ENCODE data around the gene FAM3C.

Gene FAM3C

DNA sequence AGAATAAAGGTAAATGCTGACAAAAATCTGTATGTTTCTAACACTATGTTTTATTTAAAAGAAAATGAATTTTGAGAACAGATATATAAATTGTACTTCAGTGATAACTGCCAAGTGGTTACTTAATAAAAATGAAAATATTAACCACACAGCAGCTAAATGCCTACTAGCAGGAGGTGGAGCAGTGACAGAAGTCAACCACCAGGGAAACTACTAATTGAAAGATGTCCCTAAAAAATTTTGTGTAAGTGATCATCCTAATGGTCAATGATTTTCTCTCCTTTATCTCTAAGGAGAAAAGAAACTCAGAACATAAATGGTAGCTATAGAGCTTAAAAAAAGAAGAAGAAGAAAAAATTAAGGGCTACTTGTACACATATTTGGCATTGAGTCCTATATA is 44.4 kb downstream of the FAM3C start:
- H3K4me1 ChIP-seq (ENCODE audit: control extremely low read depth in 1 of 4, control insufficient read depth in 4 of 4, insufficient read depth in 4 of 4, low read length in 3 of 4) = peaks cover 0 to 6% (median 0%) of the 10 kb centered on the region in 4 experiments
- no peak overlapping the region for H3K4me3 ChIP-seq (ENCODE audit: control insufficient read depth in 1 of 7, extremely low read depth in 1 of 7, insufficient read depth in 4 of 7, low read depth in 2 of 7, low read length in 6 of 7)
- H3K36me3 ChIP-seq (ENCODE audit: control insufficient read depth in 4 of 4, insufficient read depth in 4 of 4, low read length in 3 of 4) = peaks cover 3 to 16% (median 11%) of the 10 kb centered on the region in 4 experiments
- H3K27me3 ChIP-seq (replicated peaks in 2 of 5; ENCODE audit: control insufficient read depth in 4 of 5, insufficient read depth in 5 of 5, low read length in 4 of 5) = no peaks in the 10 kb centered on the region
- CTCF ChIA-PET = interaction anchor here (0.8 to 2.3 kb wide), 4 partner anchors 15 to 196 kb away, joined by 3 to 12 read pairs (median 4); no protein-coding TSS in a partner anchor
- peak in 1 of 3 donors; percentile 13 for DNase-seq
- POLR2A ChIA-PET = no interaction called here
- H3K27ac ChIP-seq (ENCODE audit: insufficient read depth in 1 of 2, low read depth in 1 of 2, low read length in 2 of 2, poor library complexity in 1 of 2, severe bottlenecking in 2 of 2) = no peak overlapping the region
- H3K9me3 ChIP-seq (ENCODE audit: control extremely low read depth in 1 of 5, control insufficient read depth in 4 of 5, insufficient read depth in 2 of 5, low read depth in 1 of 5, low read length in 4 of 5) = no peaks in the 10 kb centered on the region

DNA sequence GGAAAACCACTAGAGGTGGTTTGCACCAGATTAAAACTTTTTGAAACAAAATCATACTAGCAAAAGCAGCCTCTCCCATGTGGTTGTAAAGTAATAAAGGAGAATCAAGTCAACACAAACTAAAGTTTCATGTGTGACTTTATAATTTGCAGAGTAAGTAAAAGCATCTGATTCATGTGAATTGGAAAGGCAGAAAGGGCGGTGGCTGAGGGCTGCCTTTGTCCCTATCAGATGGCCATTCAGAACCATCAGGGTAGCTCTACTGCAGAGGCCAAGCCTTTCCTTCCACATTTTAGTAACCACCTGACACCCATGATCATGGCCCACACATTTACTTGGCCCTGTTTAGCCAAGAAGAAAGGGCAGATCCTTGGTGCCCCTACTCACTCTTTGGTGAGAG is 51.6 kb downstream of the FAM3C start:
- Histone ChIP-seq H3K9me3 (ENCODE audit: control extremely low read depth in 1 of 5, control insufficient read depth in 4 of 5, insufficient read depth in 2 of 5, low read depth in 1 of 5, low read length in 4 of 5) (no peaks in the 10 kb centered on the region), H3K4me1 (ENCODE audit: control extremely low read depth in 1 of 4, control insufficient read depth in 4 of 4, insufficient read depth in 4 of 4, low read length in 3 of 4) (no peaks in the 10 kb centered on the region), H3K27ac (ENCODE audit: insufficient read depth in 1 of 2, low read depth in 1 of 2, low read length in 2 of 2, poor library complexity in 1 of 2, severe bottlenecking in 2 of 2) (no peak overlapping the region), H3K36me3 (ENCODE audit: control insufficient read depth in 4 of 4, insufficient read depth in 4 of 4, low read length in 3 of 4) (peaks cover 0 to 11% (median 6%) of the 10 kb centered on the region in 4 experiments), H3K27me3 (replicated peaks in 2 of 5; ENCODE audit: control insufficient read depth in 4 of 5, insufficient read depth in 5 of 5, low read length in 4 of 5) (no peaks in the 10 kb centered on the region), H3K4me3 (ENCODE audit: control insufficient read depth in 1 of 7, extremely low read depth in 1 of 7, insufficient read depth in 4 of 7, low read depth in 2 of 7, low read length in 6 of 7) (no peak overlapping the region)
- ChIA-PET CTCF (no interaction called here), POLR2A (no interaction called here)
- WGBS (ENCODE audit: insufficient coverage) = no CpG with 5 or more reads among the region's 1 CpG
- no peak for DNase-seq

DNA sequence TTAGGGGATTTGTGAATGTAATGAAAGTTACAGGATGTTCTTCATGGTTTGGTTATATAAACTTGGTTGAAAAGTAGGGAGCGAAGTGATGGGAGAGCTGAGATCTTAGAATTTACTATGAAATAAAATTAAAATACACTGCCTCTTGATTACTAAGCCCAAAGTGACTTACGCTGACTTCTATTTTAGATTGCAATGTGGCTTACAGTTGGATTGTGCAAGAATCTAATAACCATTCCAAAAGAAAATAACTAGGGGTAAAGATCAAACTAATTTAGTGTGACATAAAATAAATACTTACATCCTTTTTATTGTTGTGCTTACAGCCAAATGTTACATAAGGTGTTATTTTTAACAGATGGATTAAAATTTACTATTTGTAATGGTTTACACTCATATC is 52.0 kb downstream of the FAM3C start:
- CTCF ChIA-PET = no interaction called here
- Histone ChIP-seq H3K36me3 (ENCODE audit: control insufficient read depth in 4 of 4, insufficient read depth in 4 of 4, low read length in 3 of 4) (peaks cover 0 to 11% (median 6%) of the 10 kb centered on the region in 4 experiments), H3K4me3 (ENCODE audit: control insufficient read depth in 1 of 7, extremely low read depth in 1 of 7, insufficient read depth in 4 of 7, low read depth in 2 of 7, low read length in 6 of 7) (no peak overlapping the region), H3K9me3 (ENCODE audit: control extremely low read depth in 1 of 5, control insufficient read depth in 4 of 5, insufficient read depth in 2 of 5, low read depth in 1 of 5, low read length in 4 of 5) (no peaks in the 10 kb centered on the region), H3K27me3 (replicated peaks in 2 of 5; ENCODE audit: control insufficient read depth in 4 of 5, insufficient read depth in 5 of 5, low read length in 4 of 5) (peaks cover 0 to 2% (median 0%) of the 10 kb centered on the region in 5 experiments), H3K27ac (ENCODE audit: insufficient read depth in 1 of 2, low read depth in 1 of 2, low read length in 2 of 2, poor library complexity in 1 of 2, severe bottlenecking in 2 of 2) (no peak overlapping the region), H3K4me1 (ENCODE audit: control extremely low read depth in 1 of 4, control insufficient read depth in 4 of 4, insufficient read depth in 4 of 4, low read length in 3 of 4) (no peaks in the 10 kb centered on the region)
- no peak for DNase-seq
- WGBS (ENCODE audit: insufficient coverage) = no CpG with 5 or more reads among the region's 2 CpGs
- POLR2A ChIA-PET = no interaction called here

DNA sequence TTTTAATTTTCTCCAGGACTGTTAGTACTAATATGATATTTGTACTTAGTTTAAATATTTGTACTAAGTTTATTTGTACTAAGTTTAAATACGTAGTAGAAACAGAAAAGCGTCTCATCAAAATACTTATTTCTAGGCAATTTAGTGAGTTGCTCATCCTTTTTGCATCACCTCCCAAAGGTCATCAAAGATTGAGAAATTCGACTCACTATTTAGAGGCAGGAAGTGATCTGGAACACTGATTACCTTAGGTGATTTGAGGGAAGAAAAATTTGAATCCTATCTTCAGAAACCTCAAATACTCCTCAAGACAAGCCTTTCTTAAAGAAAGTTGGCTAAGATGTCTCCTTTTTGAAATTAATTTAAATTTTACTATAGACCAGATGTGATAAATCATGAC is 52.8 kb downstream of the FAM3C start:
- Histone ChIP-seq H3K4me1 (ENCODE audit: control extremely low read depth in 1 of 4, control insufficient read depth in 4 of 4, insufficient read depth in 4 of 4, low read length in 3 of 4) (no peaks in the 10 kb centered on the region), H3K9me3 (ENCODE audit: control extremely low read depth in 1 of 5, control insufficient read depth in 4 of 5, insufficient read depth in 2 of 5, low read depth in 1 of 5, low read length in 4 of 5) (no peaks in the 10 kb centered on the region), H3K36me3 (ENCODE audit: control insufficient read depth in 4 of 4, insufficient read depth in 4 of 4, low read length in 3 of 4) (peaks cover 0 to 11% (median 6%) of the 10 kb centered on the region in 4 experiments), H3K27ac (ENCODE audit: insufficient read depth in 1 of 2, low read depth in 1 of 2, low read length in 2 of 2, poor library complexity in 1 of 2, severe bottlenecking in 2 of 2) (no peak overlapping the region), H3K4me3 (ENCODE audit: control insufficient read depth in 1 of 7, extremely low read depth in 1 of 7, insufficient read depth in 4 of 7, low read depth in 2 of 7, low read length in 6 of 7) (no peak overlapping the region), H3K27me3 (replicated peaks in 2 of 5; ENCODE audit: control insufficient read depth in 4 of 5, insufficient read depth in 5 of 5, low read length in 4 of 5) (peaks cover 0 to 3% (median 0%) of the 10 kb centered on the region in 5 experiments)
- POLR2A ChIA-PET = no interaction called here
- WGBS (ENCODE audit: insufficient coverage) = 100% methylated on average over 1 of the region's 3 CpGs
- CTCF ChIA-PET = no interaction called here
- DNase-seq = no peak

DNA sequence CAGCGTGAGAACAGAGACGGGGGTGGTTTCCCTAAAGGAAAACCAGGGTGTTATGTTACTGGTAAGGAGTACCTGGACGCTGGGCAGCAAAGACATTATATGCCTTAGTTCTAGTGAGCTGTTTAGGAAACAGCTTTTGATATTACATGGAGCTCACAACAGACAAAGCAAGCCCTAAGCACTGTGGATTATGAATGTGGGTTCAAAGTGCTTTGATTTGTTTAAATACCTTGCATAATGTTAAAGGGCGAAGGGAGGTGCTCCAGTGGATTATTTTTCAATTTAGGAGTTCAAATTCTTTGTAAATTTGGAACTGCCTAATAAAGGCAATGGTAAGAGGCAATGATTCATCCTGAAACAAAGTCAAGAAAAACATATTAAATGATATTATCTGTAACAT is 53.5 kb downstream of the FAM3C start:
- Histone ChIP-seq H3K36me3 (ENCODE audit: control insufficient read depth in 4 of 4, insufficient read depth in 4 of 4, low read length in 3 of 4) (peaks cover 0 to 11% (median 6%) of the 10 kb centered on the region in 4 experiments), H3K4me3 (ENCODE audit: control insufficient read depth in 1 of 7, extremely low read depth in 1 of 7, insufficient read depth in 4 of 7, low read depth in 2 of 7, low read length in 6 of 7) (no peak overlapping the region), H3K27ac (ENCODE audit: insufficient read depth in 1 of 2, low read depth in 1 of 2, low read length in 2 of 2, poor library complexity in 1 of 2, severe bottlenecking in 2 of 2) (no peak overlapping the region), H3K9me3 (ENCODE audit: control extremely low read depth in 1 of 5, control insufficient read depth in 4 of 5, insufficient read depth in 2 of 5, low read depth in 1 of 5, low read length in 4 of 5) (no peaks in the 10 kb centered on the region), H3K27me3 (replicated peaks in 2 of 5; ENCODE audit: control insufficient read depth in 4 of 5, insufficient read depth in 5 of 5, low read length in 4 of 5) (peaks cover 0 to 3% (median 0%) of the 10 kb centered on the region in 5 experiments), H3K4me1 (ENCODE audit: control extremely low read depth in 1 of 4, control insufficient read depth in 4 of 4, insufficient read depth in 4 of 4, low read length in 3 of 4) (no peaks in the 10 kb centered on the region)
- POLR2A ChIA-PET = no interaction called here
- CTCF ChIA-PET = no interaction called here
- WGBS (ENCODE audit: insufficient coverage) = 100% methylated on average over 3 of the region's 4 CpGs
- DNase-seq = no peak

DNA sequence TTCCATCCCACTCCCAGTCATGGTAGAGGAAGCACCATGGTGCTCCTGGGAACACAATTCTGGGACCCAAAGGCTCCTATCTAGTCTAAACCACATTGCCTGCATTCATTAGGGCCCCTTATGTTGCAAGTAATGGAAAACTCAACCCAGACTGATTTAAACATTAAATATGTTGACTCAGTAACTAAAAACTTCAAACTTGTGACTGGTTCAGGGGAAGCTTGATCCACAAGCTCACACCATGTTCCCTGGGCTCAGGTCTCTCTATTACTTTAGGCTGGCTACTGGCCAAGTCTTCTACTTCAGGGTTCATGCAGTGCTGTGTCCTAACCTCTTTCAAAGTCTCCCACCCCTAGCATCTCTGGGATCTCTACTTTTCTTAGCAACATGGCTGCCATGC is 54.2 kb downstream of the FAM3C start:
- CTCF ChIA-PET = no interaction called here
- DNase-seq = no peak

DNA sequence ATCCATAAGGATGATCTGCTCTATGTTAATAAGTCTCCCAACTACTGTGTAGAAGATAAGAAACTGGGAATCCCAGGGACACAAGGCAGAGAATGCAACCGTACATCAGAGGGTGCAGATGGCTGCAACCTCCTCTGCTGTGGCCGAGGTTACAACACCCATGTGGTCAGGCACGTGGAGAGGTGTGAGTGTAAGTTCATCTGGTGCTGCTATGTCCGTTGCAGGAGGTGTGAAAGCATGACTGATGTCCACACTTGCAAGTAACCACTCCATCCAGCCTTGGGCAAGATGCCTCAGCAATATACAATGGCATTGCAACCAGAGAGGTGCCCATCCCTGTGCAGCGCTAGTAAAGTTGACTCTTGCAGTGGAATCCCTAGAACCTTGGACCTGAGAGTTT is 57.0 kb downstream of the FAM3C start:
- H3K9me3 ChIP-seq (ENCODE audit: control extremely low read depth in 1 of 5, control insufficient read depth in 4 of 5, insufficient read depth in 2 of 5, low read depth in 1 of 5, low read length in 4 of 5) = no peaks in the 10 kb centered on the region
- CTCF ChIA-PET = no interaction called here
- H3K27ac ChIP-seq (ENCODE audit: insufficient read depth in 1 of 2, low read depth in 1 of 2, low read length in 2 of 2, poor library complexity in 1 of 2, severe bottlenecking in 2 of 2) = no peak overlapping the region
- no peaks in the 10 kb centered on the region for H3K36me3 ChIP-seq (ENCODE audit: control insufficient read depth in 4 of 4, insufficient read depth in 4 of 4, low read length in 3 of 4)
- no peaks in the 10 kb centered on the region for H3K4me1 ChIP-seq (ENCODE audit: control extremely low read depth in 1 of 4, control insufficient read depth in 4 of 4, insufficient read depth in 4 of 4, low read length in 3 of 4)
- 92% methylated on average over 4 of the region's 5 CpGs for WGBS (ENCODE audit: insufficient coverage)
- no peak for DNase-seq
- H3K27me3 ChIP-seq (replicated peaks in 2 of 5; ENCODE audit: control insufficient read depth in 4 of 5, insufficient read depth in 5 of 5, low read length in 4 of 5) = peaks cover 5 to 30% (median 8%) of the 10 kb centered on the region in 5 experiments
- H3K4me3 ChIP-seq (ENCODE audit: control insufficient read depth in 1 of 7, extremely low read depth in 1 of 7, insufficient read depth in 4 of 7, low read depth in 2 of 7, low read length in 6 of 7) = no peak overlapping the region
- POLR2A ChIA-PET = no interaction called here

More for the DNA sequence above, 54.2 kb downstream of the FAM3C start:
- Histone ChIP-seq H3K36me3 (ENCODE audit: control insufficient read depth in 4 of 4, insufficient read depth in 4 of 4, low read length in 3 of 4) (peaks cover 0 to 7% (median 3%) of the 10 kb centered on the region in 4 experiments), H3K9me3 (ENCODE audit: control extremely low read depth in 1 of 5, control insufficient read depth in 4 of 5, insufficient read depth in 2 of 5, low read depth in 1 of 5, low read length in 4 of 5) (no peaks in the 10 kb centered on the region), H3K4me3 (ENCODE audit: control insufficient read depth in 1 of 7, extremely low read depth in 1 of 7, insufficient read depth in 4 of 7, low read depth in 2 of 7, low read length in 6 of 7) (no peak overlapping the region), H3K27me3 (replicated peaks in 2 of 5; ENCODE audit: control insufficient read depth in 4 of 5, insufficient read depth in 5 of 5, low read length in 4 of 5) (peaks cover 0 to 4% (median 3%) of the 10 kb centered on the region in 5 experiments), H3K4me1 (ENCODE audit: control extremely low read depth in 1 of 4, control insufficient read depth in 4 of 4, insufficient read depth in 4 of 4, low read length in 3 of 4) (no peaks in the 10 kb centered on the region), H3K27ac (ENCODE audit: insufficient read depth in 1 of 2, low read depth in 1 of 2, low read length in 2 of 2, poor library complexity in 1 of 2, severe bottlenecking in 2 of 2) (no peak overlapping the region)
- POLR2A ChIA-PET = no interaction called here
